Metanephros (tissue), 1 donor: ENCODE measurements around the gene NTRK2. TPM values are rescaled to one million over a fixed set of nuclear protein-coding genes. Genes with fewer than 3 reads are reported as not detected.

Experiments
- total RNA-seq: library from RNA; depleted of rRNA; stranded (reverse); fragments of >200 nt; gene quantifications from one replicate; pipeline ENCODE4 v1.2.3, GENCODE V29; 2014

NTRK2 gene
- total RNA-seq = 66.0 TPM

DNA sequence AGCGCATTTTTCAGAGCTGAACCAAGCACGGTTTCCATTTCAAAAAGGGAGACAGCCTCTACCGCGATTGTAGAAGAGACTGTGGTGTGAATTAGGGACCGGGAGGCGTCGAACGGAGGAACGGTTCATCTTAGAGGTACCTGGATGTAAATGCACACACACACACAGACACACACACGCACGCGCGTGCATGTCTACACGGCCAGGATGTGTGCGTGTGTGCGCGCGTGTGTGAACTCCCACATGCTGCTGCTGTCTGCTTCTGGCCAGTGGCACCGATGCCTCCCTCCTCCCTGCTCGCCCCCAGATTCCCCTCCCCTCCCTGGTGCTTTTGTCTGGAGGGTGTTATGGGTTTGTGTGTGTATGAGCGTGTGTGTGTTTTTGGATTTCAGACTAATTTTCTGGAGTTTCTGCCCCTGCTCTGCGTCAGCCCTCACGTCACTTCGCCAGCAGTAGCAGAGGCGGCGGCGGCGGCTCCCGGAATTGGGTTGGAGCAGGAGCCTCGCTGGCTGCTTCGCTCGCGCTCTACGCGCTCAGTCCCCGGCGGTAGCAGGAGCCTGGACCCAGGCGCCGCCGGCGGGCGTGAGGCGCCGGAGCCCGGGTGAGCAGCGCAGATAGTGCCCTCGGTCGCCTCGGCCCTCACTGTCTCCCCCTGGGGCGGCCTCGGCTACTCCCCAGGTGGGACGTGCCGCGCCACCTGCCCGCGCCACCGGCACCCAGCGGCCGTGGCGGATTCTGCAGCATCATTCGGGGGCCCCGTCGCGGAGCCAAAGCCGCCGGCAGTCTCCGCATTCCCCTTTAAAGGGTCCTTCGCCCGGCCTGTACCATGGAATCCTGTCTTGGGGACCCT is at the start of gene NTRK2:
Gene NTRK2 (plus strand): TSS at position 442 of the 850 bp plus-strand sequence. CDS start 1,020 bp downstream, outside the sequence.

